Body of pancreas (tissue), 4 donors: ENCODE measurements around the gene CEP85L. TPM values are rescaled to one million over a fixed set of nuclear protein-coding genes. Genes with fewer than 3 reads are reported as not detected.

ENCODE experiments used
- ATAC-seq: fragments of 150-250 bp; one replicate; pipeline ENCODE4 v1.9.1; 2016
- DNase-seq, 4 donors: peaks; one replicate each; pipeline ENCODE4 v3.0.0-alpha.2; 2019
- H3K27ac ChIP-seq, 4 donors: fragments of 200-600 bp; sonication (generic); 1 replicate in 3 of 4; 2 replicates in 1 of 4; pipeline versions ENCODE4 v1.5.1 to v1.6.1; 2016 to 2019; ENCODE audit warnings: mild to moderate bottlenecking in 1 of 4, mixed read lengths in 1 of 4, moderate library complexity in 1 of 4
- H3K27me3 ChIP-seq, 2 donors: fragments of 200-600 bp; sonication (generic); one replicate each; pipeline ENCODE4 v1.6.0; 2016; ENCODE audit warnings: mild to moderate bottlenecking in 1 of 2
- H3K36me3 ChIP-seq, 2 donors: fragments of 200-600 bp; sonication (generic); replicated peaks in 1 of 2; 2 replicates each; pipeline ENCODE4 v1.5.1; 2016; ENCODE audit warnings: low read depth in 2 of 2; ENCODE audit not compliant: insufficient read depth in 1 of 2
- H3K4me1 ChIP-seq: fragments of 200-600 bp; sonication (generic); one replicate; pipeline ENCODE4 v1.6.0; 2016
- H3K4me3 ChIP-seq, 2 donors: fragments of 200-600 bp; sonication (generic); 1 replicate in 1 of 2; 2 replicates in 1 of 2; pipeline ENCODE4 v1.5.1; 2016 to 2019
- H3K9me3 ChIP-seq, 3 donors: fragments of 200-600 bp; sonication (generic); 1 replicate in 2 of 3; 2 replicates in 1 of 3; pipeline ENCODE4 v1.5.1; 2016
- CTCF ChIP-seq, 7 experiments: fragments of 450-650 bp in 4 of 7; fragments of 200-600 bp in 3 of 7; sonication (generic) in 3 of 7; IDR thresholded peaks; one replicate each; pipeline ENCODE4 v1.5.1; 2016 to 2019; ENCODE audit warnings: antibody characterized with exemption in 7 of 7
- POLR2A ChIP-seq, 3 donors: fragments of 450-650 bp; IDR thresholded peaks; one replicate each; pipeline ENCODE4 v1.6.1; 2016; ENCODE audit warnings: antibody characterized with exemption in 3 of 3, mild to moderate bottlenecking in 2 of 3
- WGBS, 2 donors: methylation state at CpG; one replicate each; pipeline ENCODE4 v1.1.5; 2017; 5-methylcytosine and 5-hydroxymethylcytosine counted together
- intact Hi-C: fragments of 100-400 bp; cut with DNase I; formaldehyde crosslinking; loops from one replicate; pipeline ENCODE4 v1.15.1; 2023
- total RNA-seq, 2 donors: library from RNA; depleted of rRNA; stranded (reverse); fragments of >200 nt; gene quantifications; one replicate each; pipeline ENCODE4 v1.1.0, GENCODE V29; 2016

Gene CEP85L
- total RNA-seq, 2 donors from 2014 or later = 8.2 to 9.9 TPM

DNA sequence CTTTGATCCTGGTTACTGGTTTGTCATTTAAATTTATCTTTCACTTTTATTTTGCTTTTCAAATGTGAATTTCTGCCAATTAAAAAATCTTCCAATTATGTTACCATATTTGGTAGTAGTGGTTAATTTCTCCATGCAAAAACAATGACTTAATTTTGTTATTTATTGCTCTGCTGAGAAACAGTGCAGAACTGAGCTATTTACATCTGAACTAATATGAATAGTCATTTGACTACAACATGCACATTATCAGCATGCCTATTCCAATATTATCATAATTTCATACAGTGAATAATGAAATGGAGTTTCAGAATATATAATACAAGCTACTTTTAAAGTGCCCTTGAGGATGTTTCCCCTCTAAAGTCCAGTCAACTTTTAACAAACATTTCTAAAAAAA is 102.8 kb downstream of the CEP85L start:
- TF ChIP-seq POLR2A (IDR thresholded peaks at IDR 0.05) = no peak
- Histone ChIP-seq H3K36me3 (no peaks in the 10 kb centered on the region), H3K27me3 (no peaks in the 10 kb centered on the region), H3K4me3 (no peak overlapping the region), H3K4me1 (peaks cover 15% of the 10 kb centered on the region), H3K27ac (no peak overlapping the region), H3K9me3 (no peaks in the 10 kb centered on the region)
- ATAC-seq (no peak), DNase-seq (no peak)
- intact Hi-C loops = no loop called here

DNA sequence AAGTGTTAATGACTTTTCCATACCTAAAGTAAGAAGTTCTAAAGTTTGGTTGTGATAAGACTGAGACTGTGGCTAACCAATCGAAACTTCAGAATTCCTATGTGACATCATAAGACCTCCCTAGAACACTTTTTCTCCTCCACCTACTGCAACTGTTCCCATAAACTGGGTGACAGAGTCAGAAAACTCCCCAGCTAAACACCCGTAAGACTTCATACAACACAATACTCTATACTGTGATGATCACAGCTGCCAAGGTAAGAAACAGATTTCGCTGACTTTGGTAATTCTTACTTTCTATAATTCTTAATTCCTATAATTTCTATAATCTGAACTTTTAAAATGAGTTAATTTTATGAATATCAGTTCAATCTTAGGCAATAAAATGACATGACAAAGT is 103.3 kb downstream of the CEP85L start, which contains the start of gene PLN:
TSS of gene PLN (plus strand) at position 161 of the 400 bp plus-strand sequence. CDS start 10,626 bp downstream, outside the sequence.
- H3K9me3 ChIP-seq = no peaks in the 10 kb centered on the region
- DNase-seq = no peak
- no peaks in the 10 kb centered on the region for H3K36me3 ChIP-seq
- H3K4me1 ChIP-seq = peaks cover 15% of the 10 kb centered on the region
- no peak for TF ChIP-seq POLR2A (IDR thresholded peaks at IDR 0.05)
- no peak for TF ChIP-seq CTCF (IDR thresholded peaks at IDR 0.05)
- H3K4me3 ChIP-seq = no peak within 1 kb of the TSS
- H3K27ac ChIP-seq = no peak within 1 kb of the TSS
- ATAC-seq = no peak
- no peaks in the 10 kb centered on the region for H3K27me3 ChIP-seq
- intact Hi-C loops = no loop called here
- 87 to 90% methylated on average over 3 of the region's 3 CpGs for WGBS, 2 donors

GRCh38 chr6:118546880-118547218 is 104.5 kb downstream of the CEP85L start:
- intact Hi-C loops = no loop called here
- H3K9me3 ChIP-seq = no peaks in the 10 kb centered on the region
- peaks cover 15% of the 10 kb centered on the region for H3K4me1 ChIP-seq
- DNase-seq = no peak
- no peak overlapping the region for H3K27ac ChIP-seq
- H3K27me3 ChIP-seq = no peaks in the 10 kb centered on the region
- no peak for TF ChIP-seq POLR2A (IDR thresholded peaks at IDR 0.05)
- no peak for TF ChIP-seq CTCF (IDR thresholded peaks at IDR 0.05)
- no peak overlapping the region for H3K4me3 ChIP-seq
- H3K36me3 ChIP-seq = no peaks in the 10 kb centered on the region
- no peak for ATAC-seq
- WGBS, 2 donors = 52 to 71% methylated on average over 1 of the region's 1 CpG

DNA sequence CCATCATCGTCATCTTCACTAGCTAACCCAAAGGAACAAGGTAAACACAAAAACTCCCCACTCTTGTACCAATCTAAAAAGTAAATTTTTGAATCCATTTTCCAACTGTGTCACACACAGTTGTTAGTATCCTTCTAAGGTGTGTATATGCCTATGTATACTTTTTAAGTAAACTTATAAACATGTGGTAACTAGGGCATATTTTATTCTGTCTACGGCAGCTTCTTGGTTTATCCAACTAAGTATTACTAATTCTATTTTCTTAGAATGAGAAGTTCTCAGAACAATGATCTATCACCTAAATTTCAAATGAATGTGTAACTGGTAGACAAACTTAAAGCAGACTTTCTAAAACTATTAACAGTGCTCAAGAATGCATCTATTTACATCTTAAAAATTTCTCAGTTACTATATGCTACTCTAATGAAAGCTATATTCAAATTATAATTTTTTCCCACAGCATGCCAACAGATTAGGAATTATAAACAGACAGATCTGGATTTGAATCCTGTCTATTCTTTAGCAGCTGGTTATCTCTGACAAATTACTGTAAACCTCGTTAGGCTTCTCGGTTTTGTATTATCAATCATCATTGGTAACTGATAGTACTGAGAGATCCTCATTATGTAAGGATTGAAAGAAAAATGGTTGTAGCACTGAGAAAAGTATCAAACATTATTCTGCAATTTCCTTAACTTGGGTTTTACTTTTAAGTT is 105.1 kb downstream of the CEP85L start:
- Histone ChIP-seq H3K27me3 (no peaks in the 10 kb centered on the region), H3K9me3 (no peaks in the 10 kb centered on the region), H3K4me3 (no peak overlapping the region), H3K27ac (no peak overlapping the region), H3K36me3 (no peaks in the 10 kb centered on the region), H3K4me1 (peaks cover 13% of the 10 kb centered on the region)
- TF ChIP-seq POLR2A (IDR thresholded peaks at IDR 0.05) (no peak), CTCF (IDR thresholded peaks at IDR 0.05) (no peak)
- intact Hi-C loops = no loop called here
- 48 to 50% methylated on average over 4 of the region's 4 CpGs for WGBS, 2 donors
- DNase-seq (no peak), ATAC-seq (no peak)

- ATAC-seq = no peak
- no peaks in the 10 kb centered on the region for H3K36me3 ChIP-seq
- DNase-seq = no peak
- no peaks in the 10 kb centered on the region for H3K9me3 ChIP-seq
- intact Hi-C loops = no loop called here
- H3K4me1 ChIP-seq = peaks cover 6% of the 10 kb centered on the region
- TF ChIP-seq CTCF (IDR thresholded peaks at IDR 0.05) (no peak), POLR2A (IDR thresholded peaks at IDR 0.05) (no peak)
- WGBS, 2 donors = 86 to 89% methylated on average over 3 of the region's 3 CpGs
- no peaks in the 10 kb centered on the region for H3K27me3 ChIP-seq
- H3K4me3 ChIP-seq = no peak overlapping the region
- H3K27ac ChIP-seq = no peak overlapping the region
These were observed 107.3 kb downstream of the CEP85L start for GRCh38 chr6:118544105-118544504.
